Gastrocnemius medialis (tissue), 4 donors: ENCODE measurements around the gene SART3. TPM values are rescaled to one million over a fixed set of nuclear protein-coding genes. Genes with fewer than 3 reads are reported as not detected.
"Not testable (repeated sequence)": the region's sequence is repeated elsewhere in the genome, so short reads cannot be mapped to it uniquely, and the experiment has no call there.

Experiments used
- ATAC-seq, 2 donors: fragments of 150-250 bp; one replicate each; pipeline ENCODE4 v1.9.1; 2016
- DNase-seq, 2 donors: peaks; one replicate each; pipeline ENCODE4 v3.0.0-alpha.2; 2019
- H3K27ac ChIP-seq, 4 donors: fragments of 200-600 bp; sonication (generic); 1 replicate in 1 of 4; 2 replicates in 3 of 4; pipeline ENCODE4 v1.5.1; 2016 to 2018; ENCODE audit warnings: mild to moderate bottlenecking in 2 of 4, moderate library complexity in 1 of 4
- H3K27me3 ChIP-seq, 3 donors: fragments of 200-600 bp; sonication (generic) in 2 of 3; 1 replicate in 1 of 3; 2 replicates in 2 of 3; pipeline versions ENCODE4 v1.5.1 to v1.6.0; 2016 to 2019; ENCODE audit warnings: mild to moderate bottlenecking in 1 of 3, moderate library complexity in 1 of 3
- H3K36me3 ChIP-seq, 2 donors: fragments of 200-600 bp; sonication (generic) in 1 of 2; one replicate each; pipeline ENCODE4 v1.5.1; 2017 to 2018
- H3K4me1 ChIP-seq, 2 donors: fragments of 200-600 bp; sonication (generic) in 1 of 2; one replicate each; pipeline ENCODE4 v1.5.1; 2016 to 2017; ENCODE audit warnings: mild to moderate bottlenecking in 2 of 2
- H3K4me3 ChIP-seq, 4 donors: fragments of 200-600 bp; sonication (generic) in 3 of 4; 1 replicate in 1 of 4; 2 replicates in 3 of 4; pipeline ENCODE4 v1.5.1; 2016 to 2019; ENCODE audit warnings: mild to moderate bottlenecking in 2 of 4
- H3K9me3 ChIP-seq, 3 donors: fragments of 200-600 bp; sonication (generic) in 2 of 3; 1 replicate in 1 of 3; 2 replicates in 2 of 3; pipeline ENCODE4 v1.5.1; 2016 to 2019
- CTCF ChIP-seq, 5 experiments: fragments of 450-650 bp in 3 of 5; fragments of 200-600 bp in 2 of 5; sonication (generic) in 2 of 5; IDR thresholded peaks in 4 of 5; conservative IDR thresholded peaks in 1 of 5; 1 replicate in 4 of 5; 2 replicates in 1 of 5; pipeline ENCODE4 v1.5.1; 2016 to 2019; ENCODE audit warnings: antibody characterized with exemption in 5 of 5, mild to moderate bottlenecking in 3 of 5, moderate library complexity in 3 of 5
- POLR2A ChIP-seq, 2 donors: fragments of 450-650 bp; IDR thresholded peaks; one replicate each; pipeline ENCODE4 v1.6.1; 2017; ENCODE audit warnings: antibody characterized with exemption in 2 of 2, mild to moderate bottlenecking in 2 of 2, moderate library complexity in 2 of 2
- in situ Hi-C, 4 donors: fragments of 200-750 bp; cut with MboI; loops; one replicate each; pipeline versions ENCODE4 v1.15.0 to v1.8.0; 2017; ENCODE audit warnings: low sequenced_read_pairs in 4 of 4
- intact Hi-C: fragments of 100-400 bp; cut with DNase I; formaldehyde crosslinking; loops from one replicate; pipeline ENCODE4 v1.15.1; 2023; ENCODE audit warnings: low total_unique reads
- total RNA-seq, 4 donors: library from RNA; depleted of rRNA; stranded (reverse); fragments of >200 nt; gene quantifications; one replicate each; pipeline versions ENCODE4 v1.1.0 to v1.2.3, GENCODE V29; 2016

Gene SART3
- total RNA-seq, 4 donors from 2014 or later = 38.1 to 52.6 (median 51.3) TPM

GRCh38 chr12:108561852-108562347, 927 bp upstream of the SART3 start:
- Histone ChIP-seq H3K27me3 (no peaks in the 10 kb centered on the region), H3K4me3 (peak overlapping the region; percentile 90 to 100 (median 94)), H3K27ac (peak overlapping the region; percentile 92 to 97 (median 96)), H3K9me3 (no peaks in the 10 kb centered on the region), H3K4me1 (peaks cover 60 to 62% of the 10 kb centered on the region in 2 donors), H3K36me3 (peaks cover 0 to 33% of the 10 kb centered on the region in 2 donors)
- DNase-seq (no peak), ATAC-seq (peak; percentile 6 to 8)
- in situ Hi-C loops (loop anchor here (5.0 to 25.0 kb wide), 5 partner anchors 55 to 533 kb away; partner anchors contain the start of genes ALKBH2 (in 4 of the 4), UNG (in 4 of the 4) and SSH1 (in 1 of the 4)), intact Hi-C loops (loop anchor here (1.0 to 5.0 kb wide), 6 partner anchors 47 to 490 kb away; partner anchors contain the start of genes CORO1C, FICD, SSH1 and USP30)
- TF ChIP-seq POLR2A (IDR thresholded peaks at IDR 0.05) = no peak
- TF ChIP-seq CTCF (IDR thresholded peaks at IDR 0.05 in 4 of 5, conservative IDR thresholded peaks at IDR 0.05 in 1 of 5) = no peak

- no peak for DNase-seq
- peak overlapping the region; percentile 90 to 100 (median 94) for H3K4me3 ChIP-seq
- no peaks in the 10 kb centered on the region for H3K9me3 ChIP-seq
- ATAC-seq = no peak
- peaks cover 0 to 19% of the 10 kb centered on the region in 2 donors for H3K36me3 ChIP-seq
- in situ Hi-C loops = loop anchor here (5.0 to 25.0 kb wide), 5 partner anchors 57 to 534 kb away; partner anchors contain the start of genes ALKBH2 (in 4 of the 4), UNG (in 4 of the 4) and SSH1 (in 1 of the 4)
- peaks cover 62 to 64% of the 10 kb centered on the region in 2 donors for H3K4me1 ChIP-seq
- intact Hi-C loops = loop anchor here (5.0 kb wide), 3 partner anchors 172 to 492 kb away; partner anchors contain the start of genes CORO1C and USP30
- H3K27me3 ChIP-seq = no peaks in the 10 kb centered on the region
- H3K27ac ChIP-seq = peak overlapping the region; percentile 92 to 97 (median 96)
- TF ChIP-seq CTCF (IDR thresholded peaks at IDR 0.05 in 4 of 5, conservative IDR thresholded peaks at IDR 0.05 in 1 of 5) = no peak
- TF ChIP-seq POLR2A (IDR thresholded peaks at IDR 0.05) = no peak
Observed at GRCh38 chr12:108560321-108560721, 652 bp downstream of the SART3 start.

GRCh38 chr12:108559748-108560147, 1.2 kb downstream of the SART3 start:
- intact Hi-C loops = loop anchor here (5.0 kb wide), 3 partner anchors 173 to 493 kb away; partner anchors contain the start of genes CORO1C and USP30
- no peak for DNase-seq
- H3K4me1 ChIP-seq = peaks cover 58 to 65% of the 10 kb centered on the region in 2 donors
- H3K4me3 ChIP-seq = peak overlapping the region; percentile 90 to 100 (median 94)
- no peak for ATAC-seq
- H3K27ac ChIP-seq = peak overlapping the region in 3 of 4 donors; percentile 92 to 97 (median 97)
- TF ChIP-seq POLR2A (IDR thresholded peaks at IDR 0.05) (no peak), CTCF (IDR thresholded peaks at IDR 0.05 in 4 of 5, conservative IDR thresholded peaks at IDR 0.05 in 1 of 5) (no peak)
- H3K9me3 ChIP-seq = no peaks in the 10 kb centered on the region
- in situ Hi-C loops = loop anchor here (5.0 to 25.0 kb wide), 5 partner anchors 58 to 535 kb away; partner anchors contain the start of genes ALKBH2 (in 4 of the 4), UNG (in 4 of the 4) and SSH1 (in 1 of the 4)
- H3K27me3 ChIP-seq = no peaks in the 10 kb centered on the region
- H3K36me3 ChIP-seq = peaks cover 0 to 13% of the 10 kb centered on the region in 2 donors

- Histone ChIP-seq H3K27me3 (no peaks in the 10 kb centered on the region), H3K4me3 (peak overlapping the region in 1 of 4 donors; percentile 100), H3K27ac (no peak overlapping the region), H3K9me3 (no peaks in the 10 kb centered on the region), H3K36me3 (peaks cover 0 to 7% of the 10 kb centered on the region in 2 donors), H3K4me1 (peaks cover 52 to 65% of the 10 kb centered on the region in 2 donors)
- intact Hi-C loops = no loop called here
- TF ChIP-seq CTCF (IDR thresholded peaks at IDR 0.05 in 4 of 5, conservative IDR thresholded peaks at IDR 0.05 in 1 of 5) (no peak), POLR2A (IDR thresholded peaks at IDR 0.05) (no peak)
- ATAC-seq = no peak
- DNase-seq = no peak
- in situ Hi-C loops = loop anchor here in 3 of 4 donors (25.0 kb wide), 1 partner anchor 528 kb away; the partner anchor contains the start of genes ALKBH2 (in 3 of the 3) and UNG (in 3 of the 3)
Observed at GRCh38 chr12:108559007-108559655, 1.8 kb downstream of the SART3 start.

GRCh38 chr12:108555383-108555782, 5.6 kb downstream of the SART3 start:
- H3K4me3 ChIP-seq, DNase-seq, H3K9me3 ChIP-seq, H3K27ac ChIP-seq, intact Hi-C loops, H3K36me3 ChIP-seq, ATAC-seq, H3K27me3 ChIP-seq: not testable (repeated sequence)
- H3K4me1 ChIP-seq = peaks cover 43 to 65% of the 10 kb centered on the region in 2 donors
- in situ Hi-C loops = loop anchor here in 3 of 4 donors (25.0 kb wide), 1 partner anchor 532 kb away; the partner anchor contains the start of genes ALKBH2 (in 3 of the 3) and UNG (in 3 of the 3)
